ENCODE results near the gene ANK3. TPM values are rescaled to one million over a fixed set of nuclear protein-coding genes. Genes with fewer than 3 reads are reported as not detected.

Gene ANK3
- total and polyA plus RNA-seq, 2 experiments from 2014 or later, result 46.5 to 85.2 TPM

DNA sequence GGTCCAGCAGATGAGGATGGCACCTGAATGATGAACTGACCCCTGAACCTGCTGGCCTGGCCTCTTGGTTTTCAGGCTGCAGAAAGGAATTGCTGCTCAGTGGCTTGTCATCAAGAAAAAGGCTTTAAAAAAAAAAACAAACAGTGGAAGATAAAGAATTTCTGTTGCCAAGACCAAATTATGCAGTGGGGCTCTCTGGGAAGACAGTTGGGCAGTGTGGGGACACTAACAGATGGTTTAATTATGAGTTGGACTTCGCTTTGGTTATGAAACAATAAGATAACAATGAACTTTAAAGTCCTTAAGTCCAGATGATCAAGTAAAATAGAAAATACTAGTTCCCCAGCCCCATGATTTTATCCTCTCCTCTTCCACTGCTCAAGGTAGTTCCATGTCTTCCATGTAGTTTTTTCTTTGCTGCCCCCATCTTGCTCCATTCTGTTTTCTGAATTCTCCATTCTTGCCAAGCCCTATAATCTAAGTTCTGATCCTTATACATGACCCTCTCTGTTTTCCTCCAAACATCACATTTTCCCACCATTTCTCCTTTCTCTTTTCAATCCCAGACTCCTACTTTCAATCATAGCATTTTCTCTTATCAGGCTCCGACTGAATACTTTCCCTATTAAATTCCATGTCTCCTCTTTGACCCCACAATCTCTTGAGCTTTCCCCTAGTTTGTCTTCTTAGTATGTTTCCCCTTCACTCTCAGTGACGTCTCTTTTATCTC, 52.6 kb downstream of the ANK3 start:
- Histone ChIP-seq H3K79me2 (replicated peaks; ENCODE audit: insufficient read depth) (no peaks in the 10 kb centered on the region), H2AFZ (no peak overlapping the region), H3F3A (replicated peaks; ENCODE audit: low read depth) (no peaks in the 10 kb centered on the region), H3K4me3 (no peak overlapping the region), H3K4me1 (ENCODE audit: insufficient read depth) (peaks cover 27% of the 10 kb centered on the region), H4K20me1 (replicated peaks; ENCODE audit: insufficient read depth) (no peaks in the 10 kb centered on the region), H3K9me2 (ENCODE audit: insufficient read depth) (no peaks in the 10 kb centered on the region), H3K27ac (ENCODE audit: low read depth) (no peak overlapping the region), H3K36me3 (ENCODE audit: insufficient read depth) (no peaks in the 10 kb centered on the region), H3K4me2 (0 out of 2 replicates have a peak overlapping the region, but pooled peaks have one; percentile 28), H3K27me3 (ENCODE audit: insufficient read depth) (no peaks in the 10 kb centered on the region)
- no peak for TF ChIP-seq EZH2 (IDR thresholded peaks at IDR 0.05; ENCODE audit: low read depth, unreplicated experiment)
- no peak for TF ChIP-seq EZH2phosphoT487 (IDR thresholded peaks at IDR 0.05; ENCODE audit: unreplicated experiment)
- TF ChIP-seq, protein P1, sequence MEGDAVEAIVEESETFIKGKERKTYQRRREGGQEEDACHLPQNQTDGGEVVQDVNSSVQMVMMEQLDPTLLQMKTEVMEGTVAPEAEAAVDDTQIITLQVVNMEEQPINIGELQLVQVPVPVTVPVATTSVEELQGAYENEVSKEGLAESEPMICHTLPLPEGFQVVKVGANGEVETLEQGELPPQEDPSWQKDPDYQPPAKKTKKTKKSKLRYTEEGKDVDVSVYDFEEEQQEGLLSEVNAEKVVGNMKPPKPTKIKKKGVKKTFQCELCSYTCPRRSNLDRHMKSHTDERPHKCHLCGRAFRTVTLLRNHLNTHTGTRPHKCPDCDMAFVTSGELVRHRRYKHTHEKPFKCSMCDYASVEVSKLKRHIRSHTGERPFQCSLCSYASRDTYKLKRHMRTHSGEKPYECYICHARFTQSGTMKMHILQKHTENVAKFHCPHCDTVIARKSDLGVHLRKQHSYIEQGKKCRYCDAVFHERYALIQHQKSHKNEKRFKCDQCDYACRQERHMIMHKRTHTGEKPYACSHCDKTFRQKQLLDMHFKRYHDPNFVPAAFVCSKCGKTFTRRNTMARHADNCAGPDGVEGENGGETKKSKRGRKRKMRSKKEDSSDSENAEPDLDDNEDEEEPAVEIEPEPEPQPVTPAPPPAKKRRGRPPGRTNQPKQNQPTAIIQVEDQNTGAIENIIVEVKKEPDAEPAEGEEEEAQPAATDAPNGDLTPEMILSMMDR (conservative IDR thresholded peaks at IDR 0.05; ENCODE audit: low read depth in 2 of 2), result no peak
- TF ChIP-seq CREB1 (CRISPR knock-in tag; IDR thresholded peaks at IDR 0.05; ENCODE audit: low read depth), result no peak
- no peak for TF ChIP-seq JUNB (IDR thresholded peaks at IDR 0.05; ENCODE audit: unreplicated experiment)
- TF ChIP-seq NANOG (IDR thresholded peaks at IDR 0.05; ENCODE audit: borderline replicate concordance), result no peak
- no peak for TF ChIP-seq POLR2AphosphoS5 (IDR thresholded peaks at IDR 0.05; ENCODE audit: low read depth)
- TF ChIP-seq, protein P2, sequence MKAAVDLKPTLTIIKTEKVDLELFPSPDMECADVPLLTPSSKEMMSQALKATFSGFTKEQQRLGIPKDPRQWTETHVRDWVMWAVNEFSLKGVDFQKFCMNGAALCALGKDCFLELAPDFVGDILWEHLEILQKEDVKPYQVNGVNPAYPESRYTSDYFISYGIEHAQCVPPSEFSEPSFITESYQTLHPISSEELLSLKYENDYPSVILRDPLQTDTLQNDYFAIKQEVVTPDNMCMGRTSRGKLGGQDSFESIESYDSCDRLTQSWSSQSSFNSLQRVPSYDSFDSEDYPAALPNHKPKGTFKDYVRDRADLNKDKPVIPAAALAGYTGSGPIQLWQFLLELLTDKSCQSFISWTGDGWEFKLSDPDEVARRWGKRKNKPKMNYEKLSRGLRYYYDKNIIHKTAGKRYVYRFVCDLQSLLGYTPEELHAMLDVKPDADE (IDR thresholded peaks at IDR 0.05), result no peak
- no peak for TF ChIP-seq STAT1 (IDR thresholded peaks at IDR 0.05; ENCODE audit: unreplicated experiment)
- TF ChIP-seq, protein P3, sequence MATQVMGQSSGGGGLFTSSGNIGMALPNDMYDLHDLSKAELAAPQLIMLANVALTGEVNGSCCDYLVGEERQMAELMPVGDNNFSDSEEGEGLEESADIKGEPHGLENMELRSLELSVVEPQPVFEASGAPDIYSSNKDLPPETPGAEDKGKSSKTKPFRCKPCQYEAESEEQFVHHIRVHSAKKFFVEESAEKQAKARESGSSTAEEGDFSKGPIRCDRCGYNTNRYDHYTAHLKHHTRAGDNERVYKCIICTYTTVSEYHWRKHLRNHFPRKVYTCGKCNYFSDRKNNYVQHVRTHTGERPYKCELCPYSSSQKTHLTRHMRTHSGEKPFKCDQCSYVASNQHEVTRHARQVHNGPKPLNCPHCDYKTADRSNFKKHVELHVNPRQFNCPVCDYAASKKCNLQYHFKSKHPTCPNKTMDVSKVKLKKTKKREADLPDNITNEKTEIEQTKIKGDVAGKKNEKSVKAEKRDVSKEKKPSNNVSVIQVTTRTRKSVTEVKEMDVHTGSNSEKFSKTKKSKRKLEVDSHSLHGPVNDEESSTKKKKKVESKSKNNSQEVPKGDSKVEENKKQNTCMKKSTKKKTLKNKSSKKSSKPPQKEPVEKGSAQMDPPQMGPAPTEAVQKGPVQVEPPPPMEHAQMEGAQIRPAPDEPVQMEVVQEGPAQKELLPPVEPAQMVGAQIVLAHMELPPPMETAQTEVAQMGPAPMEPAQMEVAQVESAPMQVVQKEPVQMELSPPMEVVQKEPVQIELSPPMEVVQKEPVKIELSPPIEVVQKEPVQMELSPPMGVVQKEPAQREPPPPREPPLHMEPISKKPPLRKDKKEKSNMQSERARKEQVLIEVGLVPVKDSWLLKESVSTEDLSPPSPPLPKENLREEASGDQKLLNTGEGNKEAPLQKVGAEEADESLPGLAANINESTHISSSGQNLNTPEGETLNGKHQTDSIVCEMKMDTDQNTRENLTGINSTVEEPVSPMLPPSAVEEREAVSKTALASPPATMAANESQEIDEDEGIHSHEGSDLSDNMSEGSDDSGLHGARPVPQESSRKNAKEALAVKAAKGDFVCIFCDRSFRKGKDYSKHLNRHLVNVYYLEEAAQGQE (IDR thresholded peaks at IDR 0.05; ENCODE audit: unreplicated experiment), result no peak
- TF ChIP-seq, protein P4, sequence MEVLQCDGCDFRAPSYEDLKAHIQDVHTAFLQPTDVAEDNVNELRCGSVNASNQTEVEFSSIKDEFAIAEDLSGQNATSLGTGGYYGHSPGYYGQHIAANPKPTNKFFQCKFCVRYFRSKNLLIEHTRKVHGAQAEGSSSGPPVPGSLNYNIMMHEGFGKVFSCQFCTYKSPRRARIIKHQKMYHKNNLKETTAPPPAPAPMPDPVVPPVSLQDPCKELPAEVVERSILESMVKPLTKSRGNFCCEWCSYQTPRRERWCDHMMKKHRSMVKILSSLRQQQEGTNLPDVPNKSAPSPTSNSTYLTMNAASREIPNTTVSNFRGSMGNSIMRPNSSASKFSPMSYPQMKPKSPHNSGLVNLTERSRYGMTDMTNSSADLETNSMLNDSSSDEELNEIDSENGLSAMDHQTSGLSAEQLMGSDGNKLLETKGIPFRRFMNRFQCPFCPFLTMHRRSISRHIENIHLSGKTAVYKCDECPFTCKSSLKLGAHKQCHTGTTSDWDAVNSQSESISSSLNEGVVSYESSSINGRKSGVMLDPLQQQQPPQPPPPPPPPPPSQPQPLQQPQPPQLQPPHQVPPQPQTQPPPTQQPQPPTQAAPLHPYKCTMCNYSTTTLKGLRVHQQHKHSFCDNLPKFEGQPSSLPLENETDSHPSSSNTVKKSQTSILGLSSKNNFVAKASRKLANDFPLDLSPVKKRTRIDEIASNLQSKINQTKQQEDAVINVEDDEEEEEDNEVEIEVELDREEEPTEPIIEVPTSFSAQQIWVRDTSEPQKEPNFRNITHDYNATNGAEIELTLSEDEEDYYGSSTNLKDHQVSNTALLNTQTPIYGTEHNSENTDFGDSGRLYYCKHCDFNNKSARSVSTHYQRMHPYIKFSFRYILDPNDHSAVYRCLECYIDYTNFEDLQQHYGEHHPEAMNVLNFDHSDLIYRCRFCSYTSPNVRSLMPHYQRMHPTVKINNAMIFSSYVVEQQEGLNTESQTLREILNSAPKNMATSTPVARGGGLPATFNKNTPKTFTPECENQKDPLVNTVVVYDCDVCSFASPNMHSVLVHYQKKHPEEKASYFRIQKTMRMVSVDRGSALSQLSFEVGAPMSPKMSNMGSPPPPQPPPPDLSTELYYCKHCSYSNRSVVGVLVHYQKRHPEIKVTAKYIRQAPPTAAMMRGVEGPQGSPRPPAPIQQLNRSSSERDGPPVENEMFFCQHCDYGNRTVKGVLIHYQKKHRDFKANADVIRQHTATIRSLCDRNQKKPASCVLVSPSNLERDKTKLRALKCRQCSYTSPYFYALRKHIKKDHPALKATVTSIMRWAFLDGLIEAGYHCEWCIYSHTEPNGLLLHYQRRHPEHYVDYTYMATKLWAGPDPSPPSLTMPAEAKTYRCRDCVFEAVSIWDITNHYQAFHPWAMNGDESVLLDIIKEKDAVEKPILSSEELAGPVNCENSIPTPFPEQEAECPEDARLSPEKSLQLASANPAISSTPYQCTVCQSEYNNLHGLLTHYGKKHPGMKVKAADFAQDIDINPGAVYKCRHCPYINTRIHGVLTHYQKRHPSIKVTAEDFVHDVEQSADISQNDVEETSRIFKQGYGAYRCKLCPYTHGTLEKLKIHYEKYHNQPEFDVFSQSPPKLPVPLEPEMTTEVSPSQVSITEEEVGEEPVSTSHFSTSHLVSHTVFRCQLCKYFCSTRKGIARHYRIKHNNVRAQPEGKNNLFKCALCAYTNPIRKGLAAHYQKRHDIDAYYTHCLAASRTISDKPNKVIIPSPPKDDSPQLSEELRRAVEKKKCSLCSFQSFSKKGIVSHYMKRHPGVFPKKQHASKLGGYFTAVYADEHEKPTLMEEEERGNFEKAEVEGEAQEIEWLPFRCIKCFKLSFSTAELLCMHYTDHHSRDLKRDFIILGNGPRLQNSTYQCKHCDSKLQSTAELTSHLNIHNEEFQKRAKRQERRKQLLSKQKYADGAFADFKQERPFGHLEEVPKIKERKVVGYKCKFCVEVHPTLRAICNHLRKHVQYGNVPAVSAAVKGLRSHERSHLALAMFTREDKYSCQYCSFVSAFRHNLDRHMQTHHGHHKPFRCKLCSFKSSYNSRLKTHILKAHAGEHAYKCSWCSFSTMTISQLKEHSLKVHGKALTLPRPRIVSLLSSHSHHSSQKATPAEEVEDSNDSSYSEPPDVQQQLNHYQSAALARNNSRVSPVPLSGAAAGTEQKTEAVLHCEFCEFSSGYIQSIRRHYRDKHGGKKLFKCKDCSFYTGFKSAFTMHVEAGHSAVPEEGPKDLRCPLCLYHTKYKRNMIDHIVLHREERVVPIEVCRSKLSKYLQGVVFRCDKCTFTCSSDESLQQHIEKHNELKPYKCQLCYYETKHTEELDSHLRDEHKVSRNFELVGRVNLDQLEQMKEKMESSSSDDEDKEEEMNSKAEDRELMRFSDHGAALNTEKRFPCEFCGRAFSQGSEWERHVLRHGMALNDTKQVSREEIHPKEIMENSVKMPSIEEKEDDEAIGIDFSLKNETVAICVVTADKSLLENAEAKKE (CRISPR knock-in tag; IDR thresholded peaks at IDR 0.05), result no peak
- no peak for TF ChIP-seq ZNF114 (CRISPR knock-in tag; IDR thresholded peaks at IDR 0.05)
- Mint-ChIP-seq H3K36me3 (ENCODE audit: low read depth) (no peaks in the 10 kb centered on the region), H3K27ac (no peak overlapping the region), H3K4me1 (peaks cover 43% of the 10 kb centered on the region), H3K9me3 (no peaks in the 10 kb centered on the region), H3K27me3 (ENCODE audit: insufficient read depth, low read depth, poor library complexity) (peaks cover 2% of the 10 kb centered on the region), H3K4me3 (no peak overlapping the region)
- no peak for ATAC-seq
- no peak for DNase-seq (ENCODE audit: low spot score)

All from GM23338 (cell line).